Breast epithelium (tissue), 4 donors: ENCODE data around the gene RPUSD3. TPM values are rescaled to one million over a fixed set of nuclear protein-coding genes. Genes with fewer than 3 reads are reported as not detected.

ENCODE experiments used
- DNase-seq, 2 donors: peaks; one replicate each; pipeline ENCODE4 v3.0.0-alpha.2; 2019; ENCODE audit warnings: low spot score in 2 of 2
- H3K27ac ChIP-seq, 2 donors: fragments of 200-600 bp; sonication (generic) in 1 of 2; one replicate each; pipeline ENCODE4 v1.5.1; 2016 to 2019; ENCODE audit warnings: mild to moderate bottlenecking in 1 of 2
- H3K27me3 ChIP-seq, 2 donors: fragments of 200-600 bp; sonication (generic) in 1 of 2; one replicate each; pipeline versions ENCODE4 v1.5.1 to v1.6.0; 2017 to 2019; ENCODE audit warnings: control low read depth in 1 of 2, mild to moderate bottlenecking in 1 of 2
- H3K36me3 ChIP-seq: fragments of 200-600 bp; one replicate; pipeline ENCODE4 v1.5.1; 2019
- H3K4me1 ChIP-seq, 2 donors: fragments of 200-600 bp; sonication (generic); one replicate each; pipeline ENCODE4 v1.5.1; 2016 to 2019; ENCODE audit warnings: control low read depth in 1 of 2
- H3K4me3 ChIP-seq, 3 donors: fragments of 200-600 bp; sonication (generic); 1 replicate in 2 of 3; 2 replicates in 1 of 3; pipeline ENCODE4 v1.5.1; 2016 to 2019; ENCODE audit warnings: mild to moderate bottlenecking in 3 of 3, moderate library complexity in 2 of 3
- H3K9me3 ChIP-seq, 2 donors: fragments of 200-600 bp; sonication (generic) in 1 of 2; one replicate each; pipeline ENCODE4 v1.5.1; 2016 to 2019; ENCODE audit warnings: control low read depth in 1 of 2
- CTCF ChIP-seq, 3 donors: fragments of 450-650 bp; IDR thresholded peaks; one replicate each; pipeline ENCODE4 v1.5.1; 2016 to 2017; ENCODE audit warnings: antibody characterized with exemption in 3 of 3, mild to moderate bottlenecking in 3 of 3, moderate library complexity in 3 of 3
- POLR2A ChIP-seq: fragments of 450-650 bp; IDR thresholded peaks from one replicate; pipeline ENCODE4 v1.6.1; 2016; ENCODE audit warnings: antibody characterized with exemption, mild to moderate bottlenecking, moderate library complexity
- POLR2AphosphoS5 ChIP-seq, 3 donors: sonication (generic); formaldehyde crosslinking; IDR thresholded peaks; one replicate each; pipeline ENCODE4 v1.6.1; 2017; ENCODE audit warnings: antibody characterized with exemption in 3 of 3
- intact Hi-C: fragments of 100-400 bp; cut with DNase I; formaldehyde crosslinking; loops from one replicate; pipeline ENCODE4 v1.15.1; 2023; ENCODE audit warnings: low total_unique reads
- total RNA-seq, 3 donors: library from RNA; depleted of rRNA; stranded (reverse); fragments of >200 nt; gene quantifications; one replicate each; pipeline ENCODE4 v1.1.0, GENCODE V29; 2016

RPUSD3 gene
- total RNA-seq = 10 to 100 TPM; 33.4 to 41.3 (median 38.3) TPM

GRCh38 chr3:9843715-9844438 is at the start of gene RPUSD3:
RPUSD3 (minus strand) TSS chr3:9844008; CDS start chr3:9843990, 18 bp downstream.
- Histone ChIP-seq H3K9me3 (no peaks in the 10 kb centered on the region), H3K27ac (peak within 1 kb of the TSS; percentile 75 to 91), H3K4me1 (peaks cover 0 to 3% of the 10 kb centered on the region in 2 donors), H3K36me3 (no peaks in the 10 kb centered on the region), H3K27me3 (no peaks in the 10 kb centered on the region), H3K4me3 (peak within 1 kb of the TSS; percentile 56 to 94 (median 67))
- intact Hi-C loops = loop anchor here (10.0 kb wide), 1 partner anchor 101 kb away; no protein-coding TSS in a partner anchor
- TF ChIP-seq CTCF (IDR thresholded peaks at IDR 0.05) (peak in 1 of 3 donors; percentile 13), POLR2A (peak; percentile 64), POLR2AphosphoS5 (IDR thresholded peaks at IDR 0.05) (peak in 1 of 3 donors; percentile 53)
- DNase-seq = peak; percentile 95 to 99

- Histone ChIP-seq H3K27ac (peak overlapping the region; percentile 99 to 100), H3K27me3 (no peaks in the 10 kb centered on the region), H3K9me3 (no peaks in the 10 kb centered on the region), H3K4me3 (peak overlapping the region; percentile 78 to 100 (median 97)), H3K36me3 (peaks cover 5% of the 10 kb centered on the region), H3K4me1 (no peaks in the 10 kb centered on the region)
- TF ChIP-seq POLR2A (no peak), POLR2AphosphoS5 (IDR thresholded peaks at IDR 0.05) (no peak), CTCF (IDR thresholded peaks at IDR 0.05) (no peak)
- DNase-seq = no peak
- intact Hi-C loops = no loop called here
These were observed 47.3 kb upstream of the RPUSD3 start for GRCh38 chr3:9891072-9891622.

- peaks cover 5% of the 10 kb centered on the region for H3K36me3 ChIP-seq
- intact Hi-C loops = no loop called here
- H3K9me3 ChIP-seq = no peaks in the 10 kb centered on the region
- H3K27ac ChIP-seq = peak within 1 kb of the TSS; percentile 99 to 100
- H3K27me3 ChIP-seq = no peaks in the 10 kb centered on the region
- DNase-seq = peak; percentile 84 to 90
- peak within 1 kb of the TSS; percentile 78 to 100 (median 97) for H3K4me3 ChIP-seq
- H3K4me1 ChIP-seq = no peaks in the 10 kb centered on the region
- TF ChIP-seq POLR2AphosphoS5 (IDR thresholded peaks at IDR 0.05) (peak; percentile 82 to 95 (median 88)), POLR2A (peak; percentile 86), CTCF (IDR thresholded peaks at IDR 0.05) (no peak)
These were observed 46.7 kb upstream of the RPUSD3 start, which contains the start of gene JAGN1 for GRCh38 chr3:9890249-9891071. JAGN1 (plus strand) TSS chr3:9890610; CDS start chr3:9890723, 113 bp downstream.

- H3K27me3 ChIP-seq = no peaks in the 10 kb centered on the region
- no peaks in the 10 kb centered on the region for H3K4me1 ChIP-seq
- H3K27ac ChIP-seq = no peak overlapping the region
- TF ChIP-seq CTCF (IDR thresholded peaks at IDR 0.05) = no peak
- intact Hi-C loops = no loop called here
- DNase-seq = no peak
- no peak overlapping the region for H3K4me3 ChIP-seq
- peaks cover 5% of the 10 kb centered on the region for H3K36me3 ChIP-seq
- H3K9me3 ChIP-seq = no peaks in the 10 kb centered on the region
These were observed 45.6 kb upstream of the RPUSD3 start for GRCh38 chr3:9889405-9889804.
